ENCODE results near the gene MAP3K4. TPM values are rescaled to one million over a fixed set of nuclear protein-coding genes. Genes with fewer than 3 reads are reported as not detected.

Gene MAP3K4
- total RNA-seq, 1 donor from 2014 or later, result 47.7 TPM

DNA sequence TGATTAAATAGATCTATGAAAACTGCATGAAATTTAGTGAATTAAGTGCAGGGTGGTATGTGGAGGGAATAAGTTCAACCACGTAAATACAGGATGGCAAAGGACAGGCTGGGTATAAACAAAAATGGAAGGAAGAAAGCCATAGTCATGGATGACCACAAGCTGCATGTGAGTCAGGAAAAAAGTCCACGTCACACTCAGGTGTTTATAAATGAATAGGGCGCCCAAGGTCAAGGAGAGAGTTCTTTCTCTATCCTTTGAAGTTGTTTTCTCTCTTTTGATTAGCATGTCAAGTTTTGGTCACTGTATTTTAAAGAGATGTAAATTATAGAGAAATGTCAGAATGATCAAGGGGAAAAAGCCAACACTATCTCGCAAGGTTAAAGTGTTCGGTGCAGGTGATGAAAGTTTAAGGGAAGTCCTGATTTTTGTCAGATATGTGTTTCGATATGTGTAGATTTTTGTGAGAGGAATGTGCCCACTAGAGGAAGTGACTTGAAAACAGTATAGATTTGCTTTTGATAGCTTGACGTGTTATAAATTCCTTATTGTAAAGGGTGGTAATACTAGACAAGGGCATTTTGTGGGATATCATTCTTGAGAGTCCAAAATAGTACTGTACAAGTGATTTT, 58.7 kb downstream of the MAP3K4 start:
- Histone ChIP-seq H3K27me3 (no peaks in the 10 kb centered on the region), H3K36me3 (peaks cover 9% of the 10 kb centered on the region), H3K27ac (no peak overlapping the region), H3K9me3 (no peaks in the 10 kb centered on the region), H3K4me1 (no peaks in the 10 kb centered on the region), H3K4me3 (no peak overlapping the region)
- DNase-seq (no peak), ATAC-seq (no peak)
- intact Hi-C loops (cut with DNase I), result no loop called here
- TF ChIP-seq, protein P1, sequence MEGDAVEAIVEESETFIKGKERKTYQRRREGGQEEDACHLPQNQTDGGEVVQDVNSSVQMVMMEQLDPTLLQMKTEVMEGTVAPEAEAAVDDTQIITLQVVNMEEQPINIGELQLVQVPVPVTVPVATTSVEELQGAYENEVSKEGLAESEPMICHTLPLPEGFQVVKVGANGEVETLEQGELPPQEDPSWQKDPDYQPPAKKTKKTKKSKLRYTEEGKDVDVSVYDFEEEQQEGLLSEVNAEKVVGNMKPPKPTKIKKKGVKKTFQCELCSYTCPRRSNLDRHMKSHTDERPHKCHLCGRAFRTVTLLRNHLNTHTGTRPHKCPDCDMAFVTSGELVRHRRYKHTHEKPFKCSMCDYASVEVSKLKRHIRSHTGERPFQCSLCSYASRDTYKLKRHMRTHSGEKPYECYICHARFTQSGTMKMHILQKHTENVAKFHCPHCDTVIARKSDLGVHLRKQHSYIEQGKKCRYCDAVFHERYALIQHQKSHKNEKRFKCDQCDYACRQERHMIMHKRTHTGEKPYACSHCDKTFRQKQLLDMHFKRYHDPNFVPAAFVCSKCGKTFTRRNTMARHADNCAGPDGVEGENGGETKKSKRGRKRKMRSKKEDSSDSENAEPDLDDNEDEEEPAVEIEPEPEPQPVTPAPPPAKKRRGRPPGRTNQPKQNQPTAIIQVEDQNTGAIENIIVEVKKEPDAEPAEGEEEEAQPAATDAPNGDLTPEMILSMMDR (IDR thresholded peaks at IDR 0.05), result no peak

DNA sequence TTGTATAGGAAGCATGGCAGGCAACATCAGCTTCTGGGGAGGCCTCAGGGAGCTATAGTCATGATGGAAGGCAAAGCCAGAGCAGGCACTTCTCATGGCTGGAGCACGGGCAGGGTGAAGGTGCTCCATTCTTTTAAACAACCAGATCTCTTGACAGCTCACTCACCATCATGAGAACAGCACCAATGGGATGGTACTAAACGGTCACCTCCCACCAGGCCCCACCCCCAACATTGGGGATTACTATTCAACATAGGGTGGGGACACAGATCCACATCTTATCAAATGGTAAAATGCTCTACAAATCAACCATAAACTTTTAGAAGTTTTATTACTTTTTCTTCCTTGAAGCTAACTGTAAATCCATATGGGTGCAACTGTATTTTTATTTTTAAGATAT, 61.5 kb downstream of the MAP3K4 start:
- TF ChIP-seq, protein P1 (IDR thresholded peaks at IDR 0.05), result no peak
- H3K27ac ChIP-seq, result no peak overlapping the region

DNA sequence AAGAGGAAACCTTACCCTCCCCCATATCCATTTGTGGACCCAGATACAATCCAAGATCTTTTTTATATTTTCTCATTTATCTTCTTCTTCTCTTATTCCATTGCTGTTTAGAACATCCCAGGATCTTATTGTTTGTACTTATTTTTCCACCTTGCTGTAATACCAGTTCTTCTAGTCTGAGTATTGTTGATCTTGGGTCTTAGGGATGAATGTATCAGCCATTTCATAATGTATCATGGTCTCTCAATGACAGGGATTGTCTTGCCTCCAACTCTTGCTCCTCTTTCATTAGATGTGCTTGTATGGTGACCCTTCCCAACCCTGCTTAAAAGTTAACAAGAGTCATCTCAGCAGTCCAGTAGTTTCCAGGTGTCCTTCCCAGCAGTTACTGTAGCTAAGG, 63.3 kb downstream of the MAP3K4 start:
- no peak for ATAC-seq
- Histone ChIP-seq H3K27ac (no peak overlapping the region), H3K36me3 (no peaks in the 10 kb centered on the region), H3K27me3 (no peaks in the 10 kb centered on the region), H3K4me1 (no peaks in the 10 kb centered on the region), H3K9me3 (no peaks in the 10 kb centered on the region), H3K4me3 (no peak overlapping the region)
- DNase-seq, result no peak
- intact Hi-C loops (cut with DNase I), result no loop called here
- TF ChIP-seq, protein P1 (IDR thresholded peaks at IDR 0.05), result no peak

More for the DNA sequence above, 61.5 kb downstream of the MAP3K4 start:
- no peaks in the 10 kb centered on the region for H3K4me1 ChIP-seq
- no peak for DNase-seq
- ATAC-seq, result no peak
- H3K9me3 ChIP-seq, result no peaks in the 10 kb centered on the region
- H3K27me3 ChIP-seq, result no peaks in the 10 kb centered on the region
- intact Hi-C loops (cut with DNase I), result no loop called here
- H3K36me3 ChIP-seq, result peaks cover 9% of the 10 kb centered on the region
- H3K4me3 ChIP-seq, result no peak overlapping the region

DNA sequence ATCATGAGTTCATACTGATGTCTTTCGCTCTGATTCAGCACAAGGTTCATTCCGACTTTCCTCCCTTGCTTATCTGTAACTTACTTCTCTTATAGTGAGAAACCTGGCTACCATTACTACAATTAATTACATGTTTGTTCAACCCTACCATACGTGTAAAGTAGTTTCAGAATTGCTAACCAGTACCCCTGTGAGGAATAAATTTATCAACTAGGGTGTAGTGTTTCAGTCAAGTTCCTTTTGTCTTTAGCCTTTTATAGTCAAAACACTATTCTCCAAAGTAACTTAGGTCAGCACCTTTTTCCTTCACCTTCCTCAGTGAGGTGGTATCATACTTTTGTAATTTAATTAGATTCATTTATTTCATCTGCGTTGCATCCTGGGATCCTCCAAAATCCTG, 64.9 kb downstream of the MAP3K4 start:
- intact Hi-C loops (cut with DNase I), result no loop called here
- Histone ChIP-seq H3K27ac (no peak overlapping the region), H3K9me3 (no peaks in the 10 kb centered on the region), H3K4me1 (no peaks in the 10 kb centered on the region), H3K36me3 (no peaks in the 10 kb centered on the region), H3K27me3 (no peaks in the 10 kb centered on the region), H3K4me3 (no peak overlapping the region)
- DNase-seq, result no peak
- ATAC-seq, result no peak
- TF ChIP-seq, protein P1 (IDR thresholded peaks at IDR 0.05), result no peak

DNA sequence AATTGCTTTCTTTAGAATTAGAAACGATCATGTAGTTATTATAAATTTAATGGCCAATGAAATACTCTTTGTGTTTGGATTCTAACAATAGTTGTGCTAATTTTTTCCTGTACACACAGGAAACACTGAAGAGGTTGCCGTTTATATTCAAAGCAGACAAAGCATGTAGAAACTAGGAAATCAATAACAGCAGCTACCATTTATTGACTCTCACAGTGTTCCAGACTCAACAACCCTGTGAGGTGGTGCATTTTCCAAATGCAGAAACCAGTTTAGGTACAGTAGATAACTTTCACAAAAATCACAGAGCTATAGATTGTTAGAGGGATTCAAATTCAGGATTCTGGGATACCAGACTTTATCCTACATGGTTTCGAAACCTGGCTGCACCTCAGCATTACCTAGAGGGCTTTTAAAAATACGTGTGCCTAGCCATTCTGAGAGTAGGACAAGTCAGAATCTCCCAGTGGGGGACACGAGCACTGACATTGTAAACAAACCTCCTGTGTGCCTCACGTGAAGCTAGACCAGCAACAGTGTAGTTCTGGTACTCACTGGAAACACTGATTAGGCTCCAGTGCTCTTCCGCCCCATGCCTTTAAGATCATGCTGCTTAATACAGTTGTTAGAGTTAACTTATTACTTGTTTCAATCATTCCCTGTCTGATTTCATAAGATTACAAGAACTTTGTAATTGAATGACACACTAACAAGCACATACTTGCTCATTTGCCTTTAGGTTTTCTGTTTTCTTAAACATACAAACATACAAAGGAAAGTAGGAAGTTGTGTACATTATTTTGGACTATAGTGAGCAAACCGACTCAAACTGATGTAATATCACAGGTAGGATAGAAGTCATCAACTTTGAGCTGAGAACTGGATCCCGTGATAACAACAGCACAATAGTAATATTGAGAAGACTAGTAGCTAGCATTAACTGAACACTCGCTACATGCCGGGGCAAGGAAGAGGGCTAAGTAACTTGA, 65.8 kb downstream of the MAP3K4 start:
- Histone ChIP-seq H3K4me1 (no peaks in the 10 kb centered on the region), H3K27ac (no peak overlapping the region), H3K27me3 (no peaks in the 10 kb centered on the region), H3K36me3 (no peaks in the 10 kb centered on the region), H3K9me3 (no peaks in the 10 kb centered on the region), H3K4me3 (no peak overlapping the region)
- intact Hi-C loops (cut with DNase I), result no loop called here
- ATAC-seq (no peak), DNase-seq (no peak)
- TF ChIP-seq, protein P1 (IDR thresholded peaks at IDR 0.05), result no peak

All from upper lobe of right lung (tissue), 1 donor.